GM19239 (cell line): ENCODE data around the gene PIGR.
"Not testable (repeated sequence)": the region's sequence is repeated elsewhere in the genome, so short reads cannot be mapped to it uniquely, and the experiment has no call there.

ENCODE experiments used
- DNase-seq: peaks from one replicate; pipeline ENCODE4 v3.0.0; 2011; ENCODE audit warnings: low spot score; ENCODE audit not compliant: insufficient read length
- FAIRE-seq: peaks from 2 replicates; lab custom pipeline; 2011; peaks lifted over from hg19 to GRCh38; lab: Jason Lieb, UNC

The PIGR gene

DNA sequence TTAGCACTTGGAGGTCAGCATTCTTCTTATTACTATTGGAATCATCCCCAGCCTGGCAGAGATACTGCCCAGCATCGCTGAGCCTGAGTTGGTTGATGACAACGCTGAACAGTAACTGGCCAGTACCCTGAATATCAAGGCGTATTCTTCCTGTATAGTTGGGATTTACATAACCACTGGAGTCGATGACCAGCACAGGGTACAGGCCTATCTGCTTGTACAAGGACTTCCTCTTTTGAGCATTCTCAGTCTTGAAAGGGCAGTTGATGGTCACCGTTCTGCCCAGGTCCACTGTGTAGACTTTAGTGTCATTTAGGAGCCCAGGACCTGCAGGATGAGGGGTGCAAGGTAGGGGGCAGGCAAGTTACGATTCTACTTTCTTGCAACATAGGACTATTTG is 8.8 kb downstream of the PIGR start:
- FAIRE-seq: no peak
- DNase-seq: no peak

- no peak for DNase-seq
Measured at GRCh38 chr1:206935491-206936067, 10.7 kb downstream of the PIGR start.

DNA sequence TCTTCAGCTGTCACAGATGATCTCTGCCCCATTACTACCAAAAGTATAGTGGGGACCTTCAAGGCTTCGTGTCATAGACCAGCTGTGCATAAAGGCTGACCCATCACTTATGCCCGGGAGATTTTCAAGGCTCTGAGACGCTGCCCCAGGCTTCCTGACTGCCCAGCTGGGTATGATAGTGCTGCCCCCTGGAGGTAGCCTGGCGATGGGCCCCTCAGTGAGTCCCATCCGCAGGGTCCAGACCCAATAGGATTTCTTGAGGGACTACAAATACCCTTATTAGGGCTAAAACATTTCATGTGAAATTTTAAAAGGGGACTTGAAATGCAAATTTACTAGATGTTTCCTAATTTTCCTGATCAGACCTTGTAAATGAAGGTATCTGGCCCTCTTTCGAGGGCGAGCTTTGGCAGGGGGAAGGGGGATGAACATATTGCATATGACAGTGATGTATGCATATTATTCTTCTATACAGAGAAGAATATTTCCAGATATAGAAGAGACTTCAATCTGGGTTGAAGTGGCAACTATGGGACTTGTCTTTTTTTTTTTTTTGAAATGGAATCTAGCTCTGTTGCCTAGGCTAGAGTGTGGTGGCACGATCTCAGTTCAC is 12.8 kb downstream of the PIGR start:
- no peak for DNase-seq
- FAIRE-seq: peak; percentile 65

More at GRCh38 chr1:206935491-206936067, 10.7 kb downstream of the PIGR start:
- no peak for FAIRE-seq

- DNase-seq: no peak
- FAIRE-seq: no peak
Measured at GRCh38 chr1:206932177-206932576, 14.1 kb downstream of the PIGR start.

DNA sequence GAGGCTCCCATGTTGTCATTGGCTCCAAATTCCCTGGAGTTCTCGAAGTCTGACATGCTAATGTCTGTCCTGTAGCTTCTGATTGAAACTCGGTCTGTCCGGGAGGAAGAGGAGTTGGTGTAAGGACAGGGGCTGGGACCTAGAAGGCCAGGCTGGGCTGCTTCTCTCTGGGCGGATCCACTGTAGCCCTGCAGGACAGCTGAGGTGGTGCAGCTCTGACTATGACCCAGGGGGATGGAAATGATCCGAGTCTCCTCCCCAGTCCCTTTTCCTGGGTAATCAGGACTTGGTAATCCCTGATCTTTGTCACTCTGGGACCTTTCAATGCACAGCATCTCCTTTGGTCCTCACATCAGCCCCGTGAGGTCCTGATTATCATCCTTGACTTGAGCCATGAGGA is 14.6 kb downstream of the PIGR start:
- FAIRE-seq: no peak
- no peak for DNase-seq

DNA sequence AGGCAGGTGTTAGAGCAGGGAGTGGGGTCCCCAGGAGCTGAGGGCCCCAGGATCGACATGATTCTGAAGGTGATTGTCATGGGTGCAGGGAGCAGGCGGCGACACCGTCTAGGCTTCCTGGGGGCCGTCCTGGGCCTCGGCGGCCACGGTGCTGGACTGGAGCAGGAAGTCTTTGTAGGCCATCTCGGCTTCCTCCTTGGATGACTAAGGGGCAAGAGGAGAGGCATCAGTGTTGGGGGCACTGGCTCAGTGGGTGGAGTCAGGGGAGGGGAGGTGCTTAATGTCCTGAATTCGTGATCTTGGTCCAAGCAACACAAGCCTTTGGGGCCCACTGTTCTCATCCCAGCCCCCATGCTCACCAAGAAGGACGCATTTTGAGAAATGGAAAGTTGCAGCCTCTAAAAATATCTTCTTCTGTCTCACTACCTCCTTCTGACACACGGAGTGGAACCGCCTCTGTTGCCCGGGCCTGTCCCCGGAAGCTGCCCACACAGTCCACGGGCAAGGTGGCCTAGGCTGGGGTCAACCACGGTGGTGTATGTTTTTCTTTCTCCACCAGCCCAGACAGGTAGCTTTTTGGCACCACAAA is 16.0 kb downstream of the PIGR start:
- peak; percentile 91 for FAIRE-seq
- no peak for DNase-seq

GRCh38 chr1:206929524-206929923 is 16.7 kb downstream of the PIGR start:
- DNase-seq: no peak
- no peak for FAIRE-seq

DNA sequence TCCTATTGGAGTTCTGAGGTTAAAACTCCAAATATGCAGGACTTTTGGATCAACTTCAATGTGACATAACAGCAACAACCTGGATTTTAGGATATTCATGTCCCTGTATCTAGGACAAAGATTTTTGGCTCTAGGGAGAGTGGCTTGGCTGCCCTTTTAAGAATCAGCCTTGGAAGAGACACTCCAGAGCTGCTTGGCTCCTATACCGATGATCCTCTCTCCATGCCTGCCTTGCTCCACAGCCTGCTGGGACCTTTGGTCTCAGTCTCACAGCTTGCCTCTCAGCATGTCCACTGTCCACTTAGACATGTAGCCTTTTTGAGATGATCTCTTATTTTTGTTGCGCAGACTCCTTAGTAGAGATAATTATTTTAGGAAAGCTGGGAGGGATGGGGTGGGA is 20.0 kb downstream of the PIGR start:
- no peak for FAIRE-seq
- no peak for DNase-seq

- FAIRE-seq: peak; percentile 84
- DNase-seq: no peak
Measured at GRCh38 chr1:206925106-206925736, 21.0 kb downstream of the PIGR start.

DNA sequence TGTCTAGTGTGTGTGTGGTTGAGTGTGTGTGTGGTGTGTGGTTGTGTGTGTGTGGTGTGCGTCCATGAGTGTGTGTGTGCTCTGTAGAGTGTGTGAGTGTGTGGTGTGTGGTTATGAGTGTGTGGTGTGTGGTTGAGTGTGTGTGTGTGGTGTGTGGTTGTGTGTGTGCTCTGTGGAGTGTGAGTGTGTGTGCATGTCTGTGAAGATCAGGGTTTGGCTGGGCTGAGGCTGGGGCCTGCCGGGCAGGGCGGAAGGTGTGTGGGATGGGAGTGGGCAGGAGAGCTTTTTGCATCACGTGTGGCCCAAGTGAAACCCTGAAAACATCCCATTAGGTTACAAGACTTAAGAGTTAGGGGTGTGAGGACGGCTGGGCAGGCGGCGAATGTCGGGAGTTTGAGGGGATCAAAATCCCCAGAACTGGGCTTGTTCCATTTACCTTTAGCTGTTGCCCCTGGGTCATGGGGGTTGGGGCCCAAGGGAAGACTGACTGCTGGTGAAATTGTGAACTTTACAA is 21.6 kb downstream of the PIGR start:
- FAIRE-seq: no peak
- DNase-seq: no peak

DNA sequence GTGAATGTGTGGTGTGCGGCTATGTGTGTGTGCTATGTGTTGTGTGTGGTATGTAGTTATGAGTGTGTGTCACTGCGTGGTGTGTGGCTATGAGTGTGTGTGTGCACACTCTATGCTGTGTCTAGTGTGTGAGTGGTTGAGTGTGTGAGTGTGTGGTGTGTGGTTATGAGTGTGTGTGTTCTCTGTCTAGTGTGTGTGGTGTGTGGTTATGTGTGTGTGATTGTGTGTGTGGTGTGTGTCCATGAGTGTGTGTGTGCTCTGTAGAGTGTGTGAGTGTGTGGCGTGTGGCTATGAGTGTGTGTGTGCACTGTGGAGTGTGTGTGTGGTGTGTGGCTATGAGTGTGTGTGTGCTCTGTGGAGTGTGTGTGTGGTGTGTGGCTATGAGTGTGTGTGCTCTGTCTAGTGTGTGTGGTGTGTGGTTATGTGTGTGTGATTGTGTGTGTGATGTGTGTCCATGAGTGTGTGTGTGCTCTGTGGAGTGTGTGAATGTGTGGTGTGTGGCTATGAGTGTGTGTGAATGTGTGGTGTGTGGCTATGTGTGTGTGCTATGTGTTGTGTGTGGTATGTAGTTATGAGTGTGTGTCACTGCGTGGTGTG is 22.2 kb downstream of the PIGR start:
- DNase-seq: not testable (repeated sequence)
- peak; percentile 90 for FAIRE-seq

DNA sequence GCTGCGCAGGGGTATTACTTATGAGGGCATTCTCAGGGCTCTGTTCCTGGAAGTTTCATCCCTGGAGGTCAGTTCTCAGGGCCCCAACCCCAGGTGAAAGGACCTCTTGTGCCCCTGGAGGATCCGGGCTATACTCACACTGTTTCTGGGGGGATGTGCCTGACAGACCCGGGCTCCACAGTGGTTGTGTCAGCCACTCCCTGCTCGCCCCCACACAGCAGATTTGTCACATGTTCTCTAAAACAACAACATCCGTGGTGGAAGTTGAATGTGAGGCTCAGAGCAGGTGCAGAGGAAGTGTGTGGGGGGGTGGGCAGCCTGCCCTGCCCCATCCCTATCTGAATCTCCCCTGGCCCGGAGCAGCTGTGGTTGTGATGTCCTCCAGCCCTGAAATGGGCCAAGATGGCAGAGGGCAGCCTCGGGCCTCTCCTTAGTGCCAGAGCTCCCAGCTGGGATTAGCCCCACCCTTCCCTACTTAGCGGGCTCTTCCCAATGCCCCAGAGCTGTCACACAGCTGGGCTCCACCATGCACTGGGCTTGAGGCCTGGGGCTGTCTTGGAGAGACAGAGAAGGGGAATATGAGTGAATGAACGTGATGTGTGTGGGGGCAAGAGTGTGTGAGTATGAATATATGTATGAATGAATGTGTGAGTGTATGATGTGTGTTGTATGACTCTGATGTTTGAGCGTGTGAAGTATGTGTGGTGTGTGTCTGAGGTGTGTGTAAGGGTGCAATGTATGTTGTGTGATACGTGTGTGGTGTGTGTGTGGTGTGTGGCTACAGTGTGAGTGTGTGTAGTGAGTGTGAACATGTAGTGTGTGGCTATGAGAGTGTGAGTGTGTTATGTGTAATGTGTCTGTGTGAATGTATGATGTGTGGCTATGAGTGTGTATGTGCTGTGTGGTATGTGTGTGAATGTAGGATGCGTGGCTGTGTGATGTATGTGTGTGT is 23.0 kb downstream of the PIGR start:
- FAIRE-seq (peak; percentile 87), DNase-seq (peak; percentile 23)

DNA sequence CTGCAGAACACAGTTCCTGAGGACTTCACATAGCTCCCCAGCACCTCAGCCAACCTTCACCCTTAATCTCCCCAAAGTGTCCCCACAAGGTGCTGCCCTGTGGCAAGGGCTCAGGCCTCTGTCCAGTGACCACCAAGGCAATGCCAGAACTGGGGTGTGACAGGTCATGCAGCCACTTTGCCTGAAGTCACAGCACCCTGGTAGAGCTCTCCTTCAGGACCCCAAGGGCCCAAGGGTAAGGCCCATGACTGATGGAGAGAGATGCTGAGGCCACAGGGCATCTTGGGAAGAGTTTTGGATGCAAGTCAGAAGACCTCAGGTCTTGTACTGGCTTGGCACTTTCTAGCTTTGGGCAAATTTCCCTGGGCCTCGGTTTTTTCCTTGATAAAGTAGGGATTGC is 23.7 kb downstream of the PIGR start:
- no peak for FAIRE-seq

GRCh38 chr1:206921772-206922265 is 24.4 kb downstream of the PIGR start, which contains the start of gene FCMR:
Gene FCMR, minus strand, starts transcription at chr1:206921941. Its CDS starts 87 bp downstream, at chr1:206921854.
- DNase-seq: peak; percentile 30
- peak; percentile 75 for FAIRE-seq

More for the DNA sequence above, 23.7 kb downstream of the PIGR start:
- DNase-seq: no peak

GRCh38 chr1:206918076-206918475 is 28.2 kb downstream of the PIGR start:
- DNase-seq (no peak), FAIRE-seq (peak; percentile 40)

DNA sequence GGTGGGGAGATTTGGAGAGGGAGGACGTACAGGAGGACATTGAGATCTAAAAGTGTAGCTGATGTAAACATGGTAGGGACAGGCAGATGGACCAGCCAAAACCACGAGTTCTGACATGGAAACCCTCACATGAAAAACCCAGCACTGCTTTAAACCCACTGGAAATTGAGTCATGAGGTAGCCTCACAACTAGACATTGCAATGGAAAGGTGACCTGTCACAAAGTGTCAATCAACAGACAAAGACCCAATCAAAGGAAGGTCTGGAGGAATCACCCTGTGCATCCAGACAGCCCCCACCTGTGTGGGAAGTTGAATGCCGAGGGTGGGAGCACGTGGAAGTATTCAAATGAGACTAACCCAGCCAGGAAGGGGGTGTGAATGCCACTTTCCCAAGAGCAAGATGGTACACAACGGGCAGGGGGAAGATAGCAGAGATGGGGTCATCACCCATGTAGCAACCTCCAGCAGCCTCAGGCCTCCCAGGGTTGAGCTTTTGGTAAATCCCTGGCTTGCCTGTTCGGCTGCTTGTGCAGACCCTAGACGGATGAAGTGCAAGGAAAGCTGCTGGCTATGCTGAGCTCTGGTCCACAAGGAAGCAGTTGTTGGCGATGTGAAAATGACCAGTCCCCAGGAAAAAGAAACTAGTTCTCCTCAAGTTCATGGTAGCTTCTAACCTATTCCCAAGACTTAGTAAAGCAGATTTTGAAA is 30.1 kb downstream of the PIGR start:
- FAIRE-seq: no peak
- DNase-seq: no peak

GRCh38 chr1:206915030-206915735 is 31.1 kb downstream of the PIGR start:
- DNase-seq (no peak), FAIRE-seq (no peak)
